ENCODE data around the gene MGRN1. TPM values are rescaled to one million over a fixed set of nuclear protein-coding genes. Genes with fewer than 3 reads are reported as not detected.

Gene MGRN1
- total RNA-seq, 1 donor from 2014 or later = 16.2 TPM

DNA sequence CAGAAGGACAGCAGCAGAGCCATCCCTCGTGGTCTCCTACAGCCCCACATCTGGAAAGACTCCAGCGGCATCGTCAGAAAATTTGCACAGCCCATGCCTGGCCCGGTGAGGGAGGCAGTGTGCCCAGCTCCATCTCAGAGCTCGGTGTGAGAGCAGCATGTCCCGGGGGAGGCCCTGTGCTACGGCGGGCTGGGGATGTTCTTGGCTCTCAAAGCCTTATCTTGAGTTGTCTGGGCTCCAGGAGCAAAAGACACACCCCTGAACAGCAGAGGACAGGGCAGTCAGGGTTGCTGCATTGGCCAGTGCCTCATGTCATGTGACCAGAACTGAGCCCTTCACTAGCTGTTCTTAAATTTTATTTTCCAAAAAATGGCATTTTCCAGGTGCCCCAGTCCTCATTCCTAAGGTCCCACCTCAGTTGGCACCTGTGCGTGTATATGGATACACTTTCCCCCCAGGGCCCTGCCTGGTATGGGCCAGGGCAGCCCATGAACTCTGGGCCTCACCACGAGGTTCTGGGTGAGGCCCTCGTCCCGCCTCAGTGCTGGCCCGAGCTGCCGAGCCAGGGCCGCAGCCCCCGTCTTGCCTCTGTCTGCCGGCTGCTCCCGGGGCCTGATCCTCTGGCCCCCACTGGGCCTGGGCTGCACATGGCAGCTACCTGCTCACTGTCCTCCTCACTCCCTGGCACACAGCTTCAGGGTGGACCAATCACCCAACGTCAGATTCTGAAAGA is 71.7 kb downstream of the MGRN1 start:
- H3K27me3 ChIP-seq (ENCODE audit: control insufficient read depth in 3 of 3, insufficient read depth in 3 of 3, low read length in 3 of 3) = no peaks in the 10 kb centered on the region
- H3K9ac ChIP-seq (ENCODE audit: low read depth in 1 of 3, low read length in 3 of 3) = no peak overlapping the region
- peaks cover 42 to 51% (median 47%) of the 10 kb centered on the region in 3 donors for H3K36me3 ChIP-seq (ENCODE audit: control insufficient read depth in 3 of 3, insufficient read depth in 3 of 3, low read length in 3 of 3)
- no peak overlapping the region for H3K4me3 ChIP-seq (ENCODE audit: low read length in 3 of 3)
- H3K27ac ChIP-seq (ENCODE audit: low read depth, low read length) = no peak overlapping the region
- H3K4me1 ChIP-seq (ENCODE audit: control insufficient read depth in 3 of 3, insufficient read depth in 3 of 3, low read length in 3 of 3) = peaks cover 15 to 29% (median 20%) of the 10 kb centered on the region in 3 donors
- H3K9me3 ChIP-seq (ENCODE audit: control insufficient read depth in 3 of 3, low read length in 3 of 3) = no peaks in the 10 kb centered on the region

DNA sequence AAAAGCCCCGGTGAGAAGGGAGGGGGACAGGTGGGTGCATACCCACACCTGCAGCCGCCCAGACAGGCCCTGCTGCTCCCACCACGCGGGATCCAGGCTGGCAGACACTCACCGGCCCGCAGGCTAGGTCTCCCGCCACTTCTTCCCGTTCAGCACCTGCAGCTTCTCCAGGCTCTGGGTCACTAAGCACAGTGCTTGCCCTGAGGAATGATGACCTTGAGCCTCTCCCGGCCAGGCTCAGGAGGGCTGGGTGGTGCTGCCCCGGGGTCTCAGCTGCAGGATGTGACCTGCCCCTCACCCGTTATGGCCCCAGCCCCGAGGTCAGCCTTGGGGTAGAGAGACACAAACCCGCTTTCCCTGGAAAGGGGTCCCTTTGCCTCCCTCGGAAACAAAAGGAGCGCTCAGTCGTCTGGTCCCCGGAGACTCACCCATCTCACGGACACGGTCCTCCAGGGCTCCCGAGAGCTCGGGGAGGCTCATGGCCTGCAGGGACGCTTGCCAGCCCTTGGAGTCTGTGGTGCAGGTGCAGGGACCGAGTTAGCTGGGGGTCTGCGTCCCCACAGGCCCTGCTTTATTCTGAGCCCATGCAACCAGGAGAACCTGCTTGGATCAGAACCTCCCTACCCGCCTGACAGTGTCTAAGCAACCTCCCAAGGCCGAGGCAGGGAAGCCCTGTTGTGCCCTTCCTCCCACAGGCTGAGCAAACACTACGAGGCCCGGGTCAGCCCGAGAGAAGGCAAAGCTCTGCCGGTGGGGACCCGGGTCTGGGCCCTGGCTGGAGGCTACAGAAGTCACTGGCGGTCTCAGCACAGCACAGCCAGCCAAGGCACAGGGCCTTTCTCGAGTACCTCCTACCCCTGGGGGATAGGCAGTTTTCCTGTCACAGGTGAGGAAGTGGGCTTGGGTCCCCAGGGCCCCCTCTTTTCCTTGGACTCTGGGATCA is 72.5 kb downstream of the MGRN1 start:
- H3K36me3 ChIP-seq (ENCODE audit: control insufficient read depth in 3 of 3, insufficient read depth in 3 of 3, low read length in 3 of 3) = peaks cover 50 to 55% (median 55%) of the 10 kb centered on the region in 3 donors
- H3K9ac ChIP-seq (ENCODE audit: low read depth in 1 of 3, low read length in 3 of 3) = no peak overlapping the region
- no peak overlapping the region for H3K27ac ChIP-seq (ENCODE audit: low read depth, low read length)
- peaks cover 15 to 29% (median 19%) of the 10 kb centered on the region in 3 donors for H3K4me1 ChIP-seq (ENCODE audit: control insufficient read depth in 3 of 3, insufficient read depth in 3 of 3, low read length in 3 of 3)
- no peaks in the 10 kb centered on the region for H3K9me3 ChIP-seq (ENCODE audit: control insufficient read depth in 3 of 3, low read length in 3 of 3)
- H3K4me3 ChIP-seq (ENCODE audit: low read length in 3 of 3) = no peak overlapping the region
- H3K27me3 ChIP-seq (ENCODE audit: control insufficient read depth in 3 of 3, insufficient read depth in 3 of 3, low read length in 3 of 3) = no peaks in the 10 kb centered on the region

DNA sequence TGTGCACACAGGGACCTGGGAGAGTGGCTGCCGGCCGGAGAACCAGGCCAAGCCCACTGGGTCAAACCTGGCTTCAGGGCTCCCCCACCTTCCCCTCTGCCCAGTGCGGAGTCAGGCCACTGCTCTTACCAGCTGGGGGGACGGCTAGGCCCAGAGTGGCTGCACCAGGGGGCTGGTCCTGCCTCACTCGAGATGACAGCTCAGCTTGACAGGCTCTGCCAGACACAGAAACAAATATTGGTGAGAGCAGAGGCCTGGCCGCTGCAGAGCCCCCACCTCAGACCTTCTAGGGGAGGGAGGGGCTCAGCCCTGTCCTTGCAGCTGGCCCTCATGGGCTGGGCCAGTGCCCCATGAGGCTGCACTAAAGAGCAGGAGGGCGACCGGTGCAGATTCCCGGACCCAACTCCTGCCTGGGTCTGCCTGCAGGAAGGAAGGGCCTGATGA is 73.2 kb downstream of the MGRN1 start:
- no peak overlapping the region for H3K4me3 ChIP-seq (ENCODE audit: low read length in 3 of 3)
- no peaks in the 10 kb centered on the region for H3K27me3 ChIP-seq (ENCODE audit: control insufficient read depth in 3 of 3, insufficient read depth in 3 of 3, low read length in 3 of 3)
- H3K9ac ChIP-seq (ENCODE audit: low read depth in 1 of 3, low read length in 3 of 3) = no peak overlapping the region
- no peaks in the 10 kb centered on the region for H3K9me3 ChIP-seq (ENCODE audit: control insufficient read depth in 3 of 3, low read length in 3 of 3)
- peaks cover 52 to 61% (median 60%) of the 10 kb centered on the region in 3 donors for H3K36me3 ChIP-seq (ENCODE audit: control insufficient read depth in 3 of 3, insufficient read depth in 3 of 3, low read length in 3 of 3)
- no peak overlapping the region for H3K27ac ChIP-seq (ENCODE audit: low read depth, low read length)
- H3K4me1 ChIP-seq (ENCODE audit: control insufficient read depth in 3 of 3, insufficient read depth in 3 of 3, low read length in 3 of 3) = peaks cover 9 to 22% (median 12%) of the 10 kb centered on the region in 3 donors

DNA sequence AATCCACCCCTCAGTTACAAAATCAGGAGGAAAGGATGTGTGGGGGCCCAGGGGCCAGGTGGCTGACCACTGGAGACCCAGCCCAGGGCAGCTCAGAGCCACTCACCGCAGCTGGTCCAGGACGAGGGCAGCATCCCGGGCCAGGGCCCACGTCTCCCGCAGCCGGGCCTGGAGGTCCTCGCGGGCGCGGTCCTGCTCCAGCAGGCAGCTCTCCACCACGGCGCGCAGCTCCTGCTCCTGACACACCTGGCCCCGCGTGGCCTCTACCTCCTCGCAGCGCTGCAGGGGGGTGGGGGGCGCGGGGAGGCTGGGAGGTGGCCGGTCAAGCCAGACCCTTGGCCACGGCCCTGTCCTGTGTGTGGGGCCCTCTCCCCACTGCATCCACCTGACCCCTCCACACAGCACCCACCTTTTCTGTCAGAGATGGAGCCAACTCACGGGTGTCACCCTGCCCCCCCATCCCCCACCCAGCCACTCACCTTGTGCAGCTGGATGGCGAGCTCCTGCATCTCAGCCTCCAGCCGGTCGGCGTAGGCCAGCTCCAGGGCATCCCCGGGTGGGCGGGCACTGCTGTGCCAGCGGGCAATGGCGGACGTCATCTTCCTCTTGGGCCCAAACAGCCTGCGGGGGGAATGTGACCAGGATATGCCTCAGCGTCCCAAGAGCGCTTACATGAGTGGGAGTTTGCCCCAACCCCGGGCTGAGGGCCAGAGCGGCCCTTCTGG is 73.9 kb downstream of the MGRN1 start:
- peaks cover 5 to 16% (median 9%) of the 10 kb centered on the region in 3 donors for H3K4me1 ChIP-seq (ENCODE audit: control insufficient read depth in 3 of 3, insufficient read depth in 3 of 3, low read length in 3 of 3)
- no peak overlapping the region for H3K27ac ChIP-seq (ENCODE audit: low read depth, low read length)
- H3K27me3 ChIP-seq (ENCODE audit: control insufficient read depth in 3 of 3, insufficient read depth in 3 of 3, low read length in 3 of 3) = no peaks in the 10 kb centered on the region
- H3K36me3 ChIP-seq (ENCODE audit: control insufficient read depth in 3 of 3, insufficient read depth in 3 of 3, low read length in 3 of 3) = peaks cover 52 to 63% (median 62%) of the 10 kb centered on the region in 3 donors
- no peaks in the 10 kb centered on the region for H3K9me3 ChIP-seq (ENCODE audit: control insufficient read depth in 3 of 3, low read length in 3 of 3)
- H3K9ac ChIP-seq (ENCODE audit: low read depth in 1 of 3, low read length in 3 of 3) = no peak overlapping the region
- no peak overlapping the region for H3K4me3 ChIP-seq (ENCODE audit: low read length in 3 of 3)

DNA sequence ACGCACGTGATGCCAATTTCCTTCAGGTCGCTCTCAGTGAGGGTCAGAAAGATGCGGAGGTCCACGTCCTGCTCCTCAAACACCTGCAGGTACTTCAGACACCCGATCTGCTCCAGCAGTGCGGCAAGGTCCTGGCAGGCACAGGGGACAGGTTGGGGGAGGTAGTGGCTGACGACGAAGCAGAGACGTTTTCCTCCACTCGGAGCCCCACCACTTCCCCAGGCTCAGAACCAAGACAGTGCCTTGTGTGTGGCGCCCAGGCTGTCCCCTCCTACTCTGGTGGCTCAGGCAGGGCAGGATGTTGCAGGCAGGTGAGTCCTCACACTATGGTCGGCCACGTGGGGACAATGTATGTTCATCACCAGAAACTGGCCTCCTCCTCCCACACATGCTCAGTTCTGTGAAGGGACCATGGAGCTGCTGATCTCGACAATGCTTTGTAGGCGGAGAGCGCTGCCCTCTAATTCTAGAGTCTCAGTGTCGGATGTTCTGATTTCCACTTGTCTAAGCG is 74.5 kb downstream of the MGRN1 start:
- Histone ChIP-seq H3K9me3 (ENCODE audit: control insufficient read depth in 3 of 3, low read length in 3 of 3) (no peaks in the 10 kb centered on the region), H3K9ac (ENCODE audit: low read depth in 1 of 3, low read length in 3 of 3) (no peak overlapping the region), H3K4me1 (ENCODE audit: control insufficient read depth in 3 of 3, insufficient read depth in 3 of 3, low read length in 3 of 3) (peaks cover 5 to 16% (median 9%) of the 10 kb centered on the region in 3 donors), H3K4me3 (ENCODE audit: low read length in 3 of 3) (no peak overlapping the region), H3K36me3 (ENCODE audit: control insufficient read depth in 3 of 3, insufficient read depth in 3 of 3, low read length in 3 of 3) (peaks cover 56 to 66% (median 65%) of the 10 kb centered on the region in 3 donors), H3K27me3 (ENCODE audit: control insufficient read depth in 3 of 3, insufficient read depth in 3 of 3, low read length in 3 of 3) (no peaks in the 10 kb centered on the region), H3K27ac (ENCODE audit: low read depth, low read length) (no peak overlapping the region)

DNA sequence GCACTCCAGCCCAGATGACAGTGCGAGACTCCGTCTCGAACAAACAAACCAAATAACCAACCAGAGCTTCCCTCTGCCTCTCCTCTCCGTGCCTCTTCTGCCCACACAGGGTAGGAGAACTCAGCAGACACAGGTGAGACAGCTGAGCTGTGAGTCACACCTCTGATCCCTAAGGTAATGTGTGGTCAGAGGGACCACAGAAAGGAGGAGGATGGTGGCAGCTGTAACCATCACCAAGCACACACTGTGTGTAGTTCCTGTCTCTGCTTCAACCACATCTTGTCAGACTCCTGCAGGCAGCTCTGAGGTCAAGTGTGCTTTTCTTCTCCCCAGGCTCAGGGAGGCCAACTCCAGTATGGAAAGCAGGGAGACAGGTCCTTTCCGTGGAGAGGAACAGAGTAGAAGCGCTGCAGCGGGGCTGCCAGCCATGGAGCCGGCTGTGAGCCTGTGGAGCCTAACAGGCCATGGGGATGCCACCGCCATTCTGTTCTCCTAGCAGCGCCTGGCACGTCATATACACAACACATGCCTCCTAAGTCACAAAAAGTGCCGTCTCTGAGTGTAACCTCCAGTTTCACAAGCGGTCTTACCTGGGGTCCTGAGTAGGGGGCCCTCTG is 75.9 kb downstream of the MGRN1 start:
- Histone ChIP-seq H3K4me3 (ENCODE audit: low read length in 3 of 3) (no peak overlapping the region), H3K4me1 (ENCODE audit: control insufficient read depth in 3 of 3, insufficient read depth in 3 of 3, low read length in 3 of 3) (peaks cover 4 to 8% (median 5%) of the 10 kb centered on the region in 3 donors), H3K27me3 (ENCODE audit: control insufficient read depth in 3 of 3, insufficient read depth in 3 of 3, low read length in 3 of 3) (no peaks in the 10 kb centered on the region), H3K9me3 (ENCODE audit: control insufficient read depth in 3 of 3, low read length in 3 of 3) (no peaks in the 10 kb centered on the region), H3K27ac (ENCODE audit: low read depth, low read length) (no peak overlapping the region), H3K9ac (ENCODE audit: low read depth in 1 of 3, low read length in 3 of 3) (no peak overlapping the region), H3K36me3 (ENCODE audit: control insufficient read depth in 3 of 3, insufficient read depth in 3 of 3, low read length in 3 of 3) (peaks cover 57 to 70% (median 67%) of the 10 kb centered on the region in 3 donors)

DNA sequence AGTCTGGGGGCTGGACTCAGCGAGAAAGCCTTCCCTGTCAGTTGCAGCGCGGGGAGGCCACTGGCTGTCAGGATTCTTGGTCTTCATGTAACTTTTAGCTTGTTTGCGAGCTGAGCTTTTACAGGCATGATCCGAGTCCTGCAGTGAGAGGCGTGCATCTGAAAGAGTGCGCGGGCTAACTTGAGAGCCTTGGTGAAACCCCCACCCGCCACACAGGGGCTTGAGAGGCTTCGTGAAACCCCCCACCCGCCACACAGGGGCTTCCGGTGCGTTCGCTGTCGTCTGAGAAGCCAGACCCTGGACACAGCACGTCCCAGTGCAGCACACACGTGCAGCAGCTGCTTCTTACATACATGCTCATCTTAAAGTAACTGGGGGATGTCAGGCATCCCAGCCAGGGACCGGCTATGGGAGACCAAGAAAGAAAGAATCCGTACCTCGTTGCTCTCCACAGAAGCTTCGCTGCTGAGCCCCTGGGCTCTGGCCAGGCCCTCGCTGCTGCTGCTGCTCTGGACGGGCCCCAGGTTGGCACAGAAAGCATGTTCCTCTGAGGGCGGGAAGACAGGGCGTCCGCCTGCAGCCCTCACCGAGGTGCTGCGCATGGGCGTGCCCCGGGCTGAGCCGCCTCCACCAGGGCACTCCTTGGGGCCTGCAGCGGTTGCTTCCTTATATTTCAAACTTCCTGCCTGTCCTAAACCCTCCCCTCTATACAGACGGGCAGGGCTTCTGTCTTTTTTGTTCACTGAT is 76.5 kb downstream of the MGRN1 start:
- Histone ChIP-seq H3K9me3 (ENCODE audit: control insufficient read depth in 3 of 3, low read length in 3 of 3) (no peaks in the 10 kb centered on the region), H3K27me3 (ENCODE audit: control insufficient read depth in 3 of 3, insufficient read depth in 3 of 3, low read length in 3 of 3) (no peaks in the 10 kb centered on the region), H3K9ac (ENCODE audit: low read depth in 1 of 3, low read length in 3 of 3) (no peak overlapping the region), H3K36me3 (ENCODE audit: control insufficient read depth in 3 of 3, insufficient read depth in 3 of 3, low read length in 3 of 3) (peaks cover 52 to 63% (median 60%) of the 10 kb centered on the region in 3 donors), H3K4me1 (ENCODE audit: control insufficient read depth in 3 of 3, insufficient read depth in 3 of 3, low read length in 3 of 3) (peaks cover 0 to 1% (median 0%) of the 10 kb centered on the region in 3 donors), H3K27ac (ENCODE audit: low read depth, low read length) (no peak overlapping the region), H3K4me3 (ENCODE audit: low read length in 3 of 3) (no peak overlapping the region)

DNA sequence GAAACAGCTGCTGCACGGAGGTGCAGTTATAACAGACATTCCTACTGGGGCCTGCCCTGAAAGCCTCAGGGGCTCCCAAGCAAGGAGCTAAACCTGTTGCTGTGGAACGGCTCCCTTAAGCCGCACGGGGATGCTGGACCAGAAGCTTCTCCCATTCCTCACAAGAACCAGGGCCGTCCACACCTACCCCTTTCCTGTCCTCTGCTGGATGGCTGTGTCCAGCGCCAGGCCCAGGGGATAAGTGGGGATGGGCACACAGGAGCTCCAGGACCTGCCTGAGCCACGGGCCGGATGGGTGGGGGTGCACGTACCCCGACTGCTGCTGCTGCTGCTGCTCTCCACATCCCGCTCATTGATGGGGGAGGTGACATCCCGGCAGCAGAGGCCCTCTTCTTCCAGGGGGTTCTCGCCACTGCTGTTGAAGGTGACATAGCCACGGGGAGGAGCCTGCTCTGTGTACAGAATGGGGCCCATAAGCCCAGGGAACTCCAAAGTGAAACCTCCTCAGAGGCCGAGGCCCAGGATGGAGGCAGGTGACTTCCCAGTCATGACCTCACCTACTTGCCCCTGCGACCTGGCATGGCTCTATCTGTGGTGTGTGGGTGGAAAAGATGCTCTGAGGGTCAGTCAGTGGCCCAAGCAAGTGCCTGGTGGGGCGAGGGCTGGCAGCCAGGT is 77.3 kb downstream of the MGRN1 start:
- H3K27ac ChIP-seq (ENCODE audit: low read depth, low read length) = no peak overlapping the region
- no peaks in the 10 kb centered on the region for H3K27me3 ChIP-seq (ENCODE audit: control insufficient read depth in 3 of 3, insufficient read depth in 3 of 3, low read length in 3 of 3)
- no peaks in the 10 kb centered on the region for H3K4me1 ChIP-seq (ENCODE audit: control insufficient read depth in 3 of 3, insufficient read depth in 3 of 3, low read length in 3 of 3)
- no peak overlapping the region for H3K4me3 ChIP-seq (ENCODE audit: low read length in 3 of 3)
- peaks cover 55 to 67% (median 60%) of the 10 kb centered on the region in 3 donors for H3K36me3 ChIP-seq (ENCODE audit: control insufficient read depth in 3 of 3, insufficient read depth in 3 of 3, low read length in 3 of 3)
- no peaks in the 10 kb centered on the region for H3K9me3 ChIP-seq (ENCODE audit: control insufficient read depth in 3 of 3, low read length in 3 of 3)
- no peak overlapping the region for H3K9ac ChIP-seq (ENCODE audit: low read depth in 1 of 3, low read length in 3 of 3)

All from skeletal muscle tissue (tissue), 4 donors.